Ishikawa (cell line): Measurements from ENCODE around the gene CYP8B1.

ENCODE experiments used
- EP300 ChIP-seq: IDR thresholded peaks from 2 replicates; pipeline ENCODE4 v1.6.1; 2012; ENCODE audit warnings: borderline replicate concordance
- RAD21 ChIP-seq: IDR thresholded peaks from 2 replicates; pipeline ENCODE4 v1.6.1; 2012; ENCODE audit warnings: low read depth
- TF ChIP-seq, protein P1 (sequence below): IDR thresholded peaks from 2 replicates; pipeline ENCODE4 v1.6.1; 2012; ENCODE audit warnings: low read depth, mild to moderate bottlenecking
- TF ChIP-seq, protein P2 (sequence below): IDR thresholded peaks from 2 replicates; pipeline ENCODE4 v1.6.1; 2012

DNA sequence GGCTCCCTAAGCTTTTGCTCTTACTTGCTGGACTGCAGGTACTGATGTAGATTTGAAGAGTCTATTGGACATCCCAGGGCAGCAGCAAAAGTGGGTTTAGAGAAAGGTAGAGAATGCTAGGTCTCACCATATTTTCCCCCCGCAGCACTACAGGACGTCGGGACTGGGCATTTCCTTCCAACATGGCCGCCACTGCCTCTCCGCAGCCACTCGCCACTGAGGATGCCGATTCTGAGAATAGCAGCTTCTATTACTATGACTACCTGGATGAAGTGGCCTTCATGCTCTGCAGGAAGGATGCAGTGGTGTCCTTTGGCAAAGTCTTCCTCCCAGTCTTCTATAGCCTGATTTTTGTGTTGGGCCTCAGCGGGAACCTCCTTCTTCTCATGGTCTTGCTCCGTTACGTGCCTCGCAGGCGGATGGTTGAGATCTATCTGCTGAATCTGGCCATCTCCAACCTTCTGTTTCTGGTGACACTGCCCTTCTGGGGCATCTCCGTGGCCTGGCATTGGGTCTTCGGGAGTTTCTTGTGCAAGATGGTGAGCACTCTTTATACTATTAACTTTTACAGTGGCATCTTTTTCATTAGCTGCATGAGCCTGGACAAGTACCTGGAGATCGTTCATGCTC, 11.2 kb downstream of the CYP8B1 start:
- TF ChIP-seq RAD21 (no peak), EP300 (no peak)
- TF ChIP-seq, protein P1, sequence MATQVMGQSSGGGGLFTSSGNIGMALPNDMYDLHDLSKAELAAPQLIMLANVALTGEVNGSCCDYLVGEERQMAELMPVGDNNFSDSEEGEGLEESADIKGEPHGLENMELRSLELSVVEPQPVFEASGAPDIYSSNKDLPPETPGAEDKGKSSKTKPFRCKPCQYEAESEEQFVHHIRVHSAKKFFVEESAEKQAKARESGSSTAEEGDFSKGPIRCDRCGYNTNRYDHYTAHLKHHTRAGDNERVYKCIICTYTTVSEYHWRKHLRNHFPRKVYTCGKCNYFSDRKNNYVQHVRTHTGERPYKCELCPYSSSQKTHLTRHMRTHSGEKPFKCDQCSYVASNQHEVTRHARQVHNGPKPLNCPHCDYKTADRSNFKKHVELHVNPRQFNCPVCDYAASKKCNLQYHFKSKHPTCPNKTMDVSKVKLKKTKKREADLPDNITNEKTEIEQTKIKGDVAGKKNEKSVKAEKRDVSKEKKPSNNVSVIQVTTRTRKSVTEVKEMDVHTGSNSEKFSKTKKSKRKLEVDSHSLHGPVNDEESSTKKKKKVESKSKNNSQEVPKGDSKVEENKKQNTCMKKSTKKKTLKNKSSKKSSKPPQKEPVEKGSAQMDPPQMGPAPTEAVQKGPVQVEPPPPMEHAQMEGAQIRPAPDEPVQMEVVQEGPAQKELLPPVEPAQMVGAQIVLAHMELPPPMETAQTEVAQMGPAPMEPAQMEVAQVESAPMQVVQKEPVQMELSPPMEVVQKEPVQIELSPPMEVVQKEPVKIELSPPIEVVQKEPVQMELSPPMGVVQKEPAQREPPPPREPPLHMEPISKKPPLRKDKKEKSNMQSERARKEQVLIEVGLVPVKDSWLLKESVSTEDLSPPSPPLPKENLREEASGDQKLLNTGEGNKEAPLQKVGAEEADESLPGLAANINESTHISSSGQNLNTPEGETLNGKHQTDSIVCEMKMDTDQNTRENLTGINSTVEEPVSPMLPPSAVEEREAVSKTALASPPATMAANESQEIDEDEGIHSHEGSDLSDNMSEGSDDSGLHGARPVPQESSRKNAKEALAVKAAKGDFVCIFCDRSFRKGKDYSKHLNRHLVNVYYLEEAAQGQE: no peak
- TF ChIP-seq, protein P2, sequence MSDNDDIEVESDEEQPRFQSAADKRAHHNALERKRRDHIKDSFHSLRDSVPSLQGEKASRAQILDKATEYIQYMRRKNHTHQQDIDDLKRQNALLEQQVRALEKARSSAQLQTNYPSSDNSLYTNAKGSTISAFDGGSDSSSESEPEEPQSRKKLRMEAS: no peak
